VCaP (cell line): ENCODE measurements around the gene DDX17.

Experiments
- H3K27ac ChIP-seq: fragments of 450-650 bp; 2 replicates; pipeline ENCODE4 v1.5.1; 2017
- CTCF ChIP-seq: fragments of 450-650 bp; conservative IDR thresholded peaks from 2 replicates; pipeline ENCODE4 v1.5.1; 2017; ENCODE audit warnings: mild to moderate bottlenecking, moderate library complexity

DDX17 gene

GRCh38 chr22:38462960-38463784 lies 42.9 kb downstream of the DDX17 start:
- no peak overlapping the region for H3K27ac ChIP-seq
- TF ChIP-seq CTCF: no peak

GRCh38 chr22:38461414-38462081 lies 44.6 kb downstream of the DDX17 start:
- no peak for TF ChIP-seq CTCF
- no peak overlapping the region for H3K27ac ChIP-seq

- no peak overlapping the region for H3K27ac ChIP-seq
- no peak for TF ChIP-seq CTCF
These were observed 45.1 kb downstream of the DDX17 start for GRCh38 chr22:38461057-38461413.

- no peak for TF ChIP-seq CTCF
These were observed 45.7 kb downstream of the DDX17 start for GRCh38 chr22:38460426-38460840.

GRCh38 chr22:38456841-38457699 lies 49.0 kb downstream of the DDX17 start:
- H3K27ac ChIP-seq: no peak overlapping the region
- TF ChIP-seq CTCF: no peak

More at GRCh38 chr22:38460426-38460840, 45.7 kb downstream of the DDX17 start:
- no peak overlapping the region for H3K27ac ChIP-seq

GRCh38 chr22:38456272-38456835 lies 49.8 kb downstream of the DDX17 start:
- TF ChIP-seq CTCF: no peak

More at GRCh38 chr22:38456272-38456835, 49.8 kb downstream of the DDX17 start:
- no peak overlapping the region for H3K27ac ChIP-seq
